GM19328 (cell line): ENCODE results near the gene COL9A2.
A peak's percentile ranks its signal among the peaks of the same experiment; 100 is the strongest.

Experiments
- ATAC-seq: cut with Tn5 transposase; IDR thresholded peaks from one replicate; pipeline ENCODE4 v1.9.1; 2021; ENCODE audit warnings: mild to moderate bottlenecking, moderate library complexity; ENCODE audit not compliant: unreplicated experiment

COL9A2 gene

DNA sequence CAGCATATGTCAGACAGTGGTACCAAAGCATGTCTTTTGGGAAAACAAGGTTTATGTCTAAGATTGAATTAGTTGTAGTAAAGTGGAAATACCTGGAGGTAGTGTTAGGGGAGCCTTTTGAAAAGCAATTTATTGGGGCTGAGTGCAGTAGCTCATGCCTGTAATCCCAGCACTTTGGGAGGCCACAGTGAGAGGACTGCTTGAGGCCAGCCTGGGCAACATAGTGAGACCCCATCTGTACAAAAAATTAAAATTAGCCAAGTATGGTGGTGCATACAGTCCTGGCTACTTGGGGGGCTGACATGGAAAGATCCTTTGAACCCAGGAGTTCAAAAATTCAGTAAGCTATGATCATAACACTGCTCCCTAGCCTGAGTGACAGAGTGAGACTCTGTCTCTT lies 51.8 kb downstream of the COL9A2 start:
- no peak for ATAC-seq

DNA sequence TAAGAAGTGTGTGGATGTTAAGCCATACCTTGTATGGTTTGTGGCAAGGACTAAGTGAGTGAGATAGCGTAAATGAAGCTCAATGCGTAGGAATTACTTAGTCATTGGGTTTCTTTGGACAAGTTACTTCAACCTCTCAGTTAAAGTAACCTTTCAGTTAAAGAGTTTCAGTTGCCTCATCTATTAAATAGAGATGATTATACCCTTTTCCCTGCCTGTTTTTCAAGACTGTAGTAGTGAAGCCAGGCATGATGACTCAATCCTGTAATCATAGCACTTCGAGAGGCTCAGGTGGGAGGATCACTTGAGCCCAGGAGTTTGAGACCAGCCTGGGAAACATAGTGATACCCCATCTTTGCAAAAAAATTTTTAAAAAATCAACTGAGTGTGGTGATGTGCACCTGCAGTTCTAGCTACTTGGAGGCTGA lies 52.7 kb downstream of the COL9A2 start:
- ATAC-seq = no peak

DNA sequence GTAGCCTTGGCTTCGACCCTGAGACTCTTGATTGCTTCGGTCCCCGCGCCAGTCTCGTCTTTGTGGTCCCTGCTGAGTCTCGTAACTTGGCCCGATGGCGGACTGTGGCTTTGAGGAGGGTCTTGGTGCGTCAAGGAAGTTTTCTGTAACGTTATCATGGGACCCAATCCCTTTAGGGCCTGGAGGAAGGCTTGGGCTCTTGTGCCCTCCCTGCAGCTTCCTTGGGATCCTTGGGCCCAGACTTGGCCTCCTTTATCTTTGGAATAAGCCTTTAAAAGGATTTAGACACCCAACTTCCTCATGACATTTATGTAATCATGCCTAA lies 58.7 kb downstream of the COL9A2 start:
- no peak for ATAC-seq

DNA sequence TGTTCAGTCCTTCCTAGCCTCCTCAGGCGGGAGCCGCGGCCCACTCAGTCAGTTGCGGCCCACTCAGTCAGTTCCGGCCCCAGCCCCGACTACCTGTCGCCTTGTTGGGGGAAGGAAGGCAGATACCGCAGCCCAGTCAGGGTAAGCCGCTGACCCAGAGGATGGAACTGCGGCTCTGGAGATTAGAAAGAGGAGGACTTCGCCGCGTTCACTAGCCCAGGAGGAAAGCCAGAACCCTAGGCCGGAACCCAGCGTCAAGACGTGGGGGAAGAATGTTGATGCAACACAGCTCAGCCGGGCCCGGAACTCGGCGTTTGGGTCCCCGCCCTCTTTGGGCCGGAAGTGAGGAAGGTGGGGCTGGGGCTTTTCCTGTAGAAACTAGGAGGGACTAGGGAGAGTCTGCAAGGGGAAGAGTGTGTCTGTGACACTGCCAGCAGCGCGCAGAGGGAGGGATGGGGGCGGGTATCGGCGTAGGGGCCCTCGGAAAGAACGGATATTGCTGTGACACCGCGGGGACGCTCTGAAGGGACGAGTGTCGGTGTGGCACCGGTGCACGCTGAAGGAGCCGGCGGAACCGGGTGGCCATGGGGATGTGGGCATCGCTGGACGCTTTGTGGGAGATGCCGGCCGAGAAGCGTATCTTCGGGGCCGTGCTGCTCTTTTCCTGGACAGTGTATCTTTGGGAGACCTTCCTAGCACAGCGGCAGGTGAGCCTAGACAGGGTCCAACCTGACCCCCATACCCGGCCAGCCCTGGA lies 59.2 kb downstream of the COL9A2 start, which contains the start of gene ZMPSTE24:
Gene ZMPSTE24, plus strand, starts transcription at position 549 of the 757 bp plus-strand sequence. Its CDS starts 36 bp downstream, at position 585.
- peak; percentile 84 for ATAC-seq

DNA sequence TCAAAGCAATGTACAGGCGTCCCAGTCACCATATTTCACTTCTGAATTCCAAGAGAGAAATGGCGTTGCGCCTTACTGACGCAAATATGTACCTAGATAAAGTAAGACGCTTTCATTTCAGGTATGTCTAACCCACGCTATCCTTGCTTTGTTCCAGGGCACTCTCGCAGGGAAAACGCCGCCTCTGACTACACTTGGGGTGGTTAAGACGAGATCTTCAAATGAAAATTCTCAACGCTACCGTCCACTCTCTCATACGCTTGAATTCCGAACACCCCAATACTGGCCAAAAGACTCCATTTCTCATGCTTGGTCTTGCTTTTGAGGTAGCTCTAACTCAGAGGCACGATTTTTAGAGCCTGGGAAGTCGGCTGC lies 59.8 kb downstream of the COL9A2 start:
- no peak for ATAC-seq

DNA sequence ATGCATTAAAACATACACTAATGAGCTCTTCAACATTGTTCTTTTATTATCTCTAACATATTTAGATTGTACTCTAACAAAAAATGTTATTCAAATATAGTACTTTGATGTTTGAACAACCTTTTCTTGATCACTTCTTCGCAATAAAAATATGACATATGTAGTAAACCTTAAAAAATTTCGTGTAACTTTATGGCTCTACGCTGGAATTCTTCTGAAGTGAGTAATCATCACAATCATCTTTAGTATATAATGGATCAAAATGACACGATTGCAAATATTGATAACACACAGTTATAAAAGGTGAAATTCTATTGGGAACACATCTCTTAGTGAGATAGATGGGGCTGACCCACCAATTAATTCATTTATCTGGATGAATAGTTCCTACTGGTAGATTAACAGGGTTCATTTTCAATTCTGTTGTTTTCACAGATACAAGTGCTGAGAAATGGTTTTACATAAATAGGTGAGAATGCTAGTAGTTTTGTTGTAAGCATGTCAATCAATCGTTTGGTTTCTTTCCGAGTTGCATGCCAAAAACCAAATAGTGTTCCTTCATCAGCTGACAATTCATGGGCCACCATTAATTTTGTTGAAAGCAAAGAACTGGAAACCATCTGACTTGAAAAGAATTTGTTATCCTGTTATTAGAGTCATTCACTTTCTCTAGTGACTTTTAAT lies 60.5 kb downstream of the COL9A2 start:
- no peak for ATAC-seq

DNA sequence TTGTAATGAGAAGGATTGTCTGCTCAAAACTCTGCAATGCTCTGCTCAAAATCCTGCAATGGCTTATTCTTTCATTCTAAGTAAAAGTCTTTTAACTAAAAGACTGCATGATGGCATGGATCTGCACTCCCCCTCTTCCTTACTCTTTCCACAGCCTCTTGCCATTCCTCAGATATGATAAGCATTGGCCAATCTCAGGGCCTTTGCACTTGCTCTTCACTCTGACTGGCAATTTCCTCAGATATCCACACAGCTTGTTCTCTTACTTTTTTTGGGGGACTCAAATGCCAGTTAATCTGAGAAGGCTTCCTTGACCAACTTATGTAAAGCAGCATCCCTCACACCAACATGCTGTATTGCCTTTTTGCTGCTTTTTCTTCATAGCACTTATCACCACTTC lies 61.9 kb downstream of the COL9A2 start:
- ATAC-seq = no peak

DNA sequence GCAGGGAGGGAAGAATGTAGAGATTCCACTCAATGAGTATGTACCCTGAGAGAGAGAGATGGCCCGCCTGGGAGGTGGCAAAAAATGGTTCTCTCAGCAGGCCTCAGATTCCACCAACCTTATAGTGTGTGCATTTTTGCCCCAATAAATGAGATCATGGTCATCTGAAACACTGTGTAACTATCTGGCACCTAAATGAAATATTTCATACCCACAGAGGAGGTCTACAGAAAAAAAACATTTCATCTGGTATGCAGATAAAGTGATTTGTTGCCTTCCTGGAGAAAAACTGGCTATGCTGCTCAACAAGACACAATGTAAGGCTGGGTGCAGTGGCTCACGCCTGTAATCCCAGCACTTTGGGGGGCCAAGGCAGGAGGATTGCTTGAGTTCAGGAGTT lies 64.5 kb downstream of the COL9A2 start:
- ATAC-seq = no peak

DNA sequence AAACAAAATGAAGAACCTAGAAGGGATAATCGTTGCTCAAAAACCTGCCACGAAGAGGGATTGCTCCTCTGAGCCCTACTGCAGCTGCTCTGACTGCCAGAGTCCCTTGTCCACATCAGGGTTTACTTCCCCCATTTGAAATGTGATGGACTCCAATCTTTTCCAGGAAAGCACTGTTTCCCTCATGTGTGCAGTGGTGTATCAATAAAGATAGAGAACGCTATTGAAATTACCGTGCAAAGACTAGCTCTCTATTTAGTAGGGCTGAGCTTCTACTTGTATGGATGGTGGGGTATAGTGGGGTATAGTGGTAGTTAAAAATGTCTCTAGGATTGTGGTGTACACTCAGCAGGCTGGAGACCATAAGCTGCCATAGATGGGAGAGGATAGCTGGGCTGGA lies 65.6 kb downstream of the COL9A2 start:
- no peak for ATAC-seq
